Measurements from ENCODE around the gene JOSD2.

Gene JOSD2

GRCh38 chr19:50497022-50497405, 14.0 kb downstream of the JOSD2 start:
- no peak for TF ChIP-seq CTCF (IDR thresholded peaks at IDR 0.05; ENCODE audit: extremely low read depth, missing control alignments)
- DNase-seq (ENCODE audit: low spot score), result no peak

DNA sequence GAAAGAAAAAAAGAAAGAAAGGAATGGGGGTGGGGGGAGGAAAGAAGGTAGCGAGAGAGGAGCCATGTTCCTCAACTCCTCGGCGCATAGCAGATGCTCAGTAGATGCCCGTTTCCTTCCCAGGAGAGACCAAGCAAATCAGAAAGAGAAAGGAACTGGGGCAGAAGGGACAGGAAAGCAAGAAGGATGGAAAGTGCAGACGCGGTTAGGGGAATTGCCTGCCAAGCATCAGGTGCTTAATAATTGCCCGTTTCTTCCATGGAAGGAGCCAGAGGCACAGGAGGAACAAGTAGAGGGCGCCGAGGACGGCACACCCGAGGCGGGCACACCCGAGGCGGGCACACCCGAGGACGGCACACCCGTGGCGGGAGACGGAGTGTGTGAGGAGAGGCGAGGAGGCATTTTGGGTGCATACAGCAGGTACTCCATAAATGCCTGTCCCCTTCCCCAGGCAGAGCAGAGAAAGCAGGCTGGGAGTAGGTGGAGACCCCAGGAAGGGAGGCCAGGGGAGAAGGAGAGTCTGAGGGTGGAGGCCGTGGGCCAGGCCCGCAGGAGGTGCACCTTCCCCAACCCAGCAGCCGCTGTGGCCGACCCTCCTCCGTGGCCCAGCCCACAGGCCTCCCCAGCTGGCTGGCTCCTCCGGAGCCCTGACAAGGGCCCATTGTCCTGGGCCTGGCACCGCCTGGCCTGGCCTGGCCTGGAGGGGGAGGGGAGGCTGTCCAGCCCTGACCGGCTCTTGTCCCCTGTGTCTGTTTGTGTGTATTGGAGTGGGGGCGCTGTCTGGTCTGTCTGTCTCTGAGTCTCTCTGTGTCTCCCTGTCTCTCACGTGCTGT, 14.6 kb downstream of the JOSD2 start:
- TF ChIP-seq CTCF (IDR thresholded peaks at IDR 0.05; ENCODE audit: extremely low read depth, missing control alignments), result no peak
- no peak for DNase-seq (ENCODE audit: low spot score)

GRCh38 chr19:50495020-50495531, 15.9 kb downstream of the JOSD2 start:
- no peak for TF ChIP-seq CTCF (IDR thresholded peaks at IDR 0.05; ENCODE audit: extremely low read depth, missing control alignments)

DNA sequence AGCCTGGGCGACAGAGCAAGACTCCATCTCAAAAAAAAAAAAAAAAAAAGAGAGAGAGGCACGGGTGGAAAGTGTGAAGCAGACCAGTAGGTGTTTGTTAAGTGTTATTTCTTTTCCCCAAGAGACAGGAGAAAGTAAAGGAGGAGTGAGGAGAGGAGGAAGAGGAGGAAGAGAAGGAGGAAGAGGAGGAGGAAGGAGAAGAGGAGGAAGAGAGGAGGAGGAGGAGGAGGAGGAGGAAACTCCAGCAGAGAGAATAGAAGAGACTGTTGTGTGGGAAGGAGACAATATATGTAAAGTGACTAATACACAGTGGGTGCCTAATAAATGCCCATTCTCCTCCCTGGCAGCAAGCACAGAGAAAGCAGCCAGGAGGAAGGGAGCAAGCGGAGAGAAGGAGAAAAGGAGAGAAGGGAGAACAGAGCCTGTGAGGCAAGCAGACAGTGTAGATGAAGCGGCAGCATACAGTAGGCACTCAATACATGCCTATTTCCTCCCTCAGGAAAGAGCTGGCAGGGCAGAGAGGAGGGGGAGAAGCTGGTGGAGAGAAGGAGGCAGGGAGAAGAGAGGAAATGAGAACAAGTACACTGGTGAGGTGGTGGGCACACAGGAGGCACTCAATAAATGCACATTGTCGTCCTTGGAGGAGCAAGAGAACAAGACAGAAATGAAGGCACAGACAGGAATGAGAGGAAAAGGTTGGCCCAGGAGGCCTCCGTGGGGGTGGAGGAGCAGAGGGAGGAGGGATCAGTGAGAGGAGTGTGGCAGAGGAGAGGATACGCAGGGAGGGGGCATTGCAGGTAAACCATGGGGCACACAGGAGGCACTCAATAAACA, 16.6 kb downstream of the JOSD2 start:
- TF ChIP-seq CTCF (IDR thresholded peaks at IDR 0.05; ENCODE audit: extremely low read depth, missing control alignments), result no peak
- no peak for DNase-seq (ENCODE audit: low spot score)

More at GRCh38 chr19:50495020-50495531, 15.9 kb downstream of the JOSD2 start:
- no peak for DNase-seq (ENCODE audit: low spot score)

DNA sequence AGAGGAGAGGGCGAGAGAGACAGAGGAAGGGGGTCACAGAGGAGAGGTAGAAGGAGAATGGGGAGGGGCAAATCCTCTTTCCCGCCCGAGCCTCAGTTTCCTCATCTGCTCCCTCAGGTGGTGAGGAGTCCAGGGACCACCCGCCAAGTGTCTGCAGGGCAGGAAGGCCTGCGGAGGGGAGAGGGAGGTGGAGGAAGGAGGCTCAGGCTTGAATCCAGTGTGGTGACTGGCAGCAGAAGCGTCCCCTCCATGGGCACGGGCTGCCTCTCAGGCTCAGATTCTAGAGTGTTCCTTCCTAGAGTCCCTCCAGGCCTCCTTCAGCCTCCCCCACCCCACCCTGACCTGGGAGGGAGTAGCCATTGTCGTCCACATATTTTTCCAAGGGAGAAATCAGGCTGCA, 17.8 kb downstream of the JOSD2 start:
- no peak for TF ChIP-seq CTCF (IDR thresholded peaks at IDR 0.05; ENCODE audit: extremely low read depth, missing control alignments)

GRCh38 chr19:50492303-50493052, 18.5 kb downstream of the JOSD2 start:
- no peak for DNase-seq (ENCODE audit: low spot score)
- TF ChIP-seq CTCF (IDR thresholded peaks at IDR 0.05; ENCODE audit: extremely low read depth, missing control alignments), result no peak

More for the DNA sequence above, 17.8 kb downstream of the JOSD2 start:
- DNase-seq (ENCODE audit: low spot score), result no peak

All from GM20000 (cell line).